LNCaP clone FGC (cell line): ENCODE measurements around the gene NT5DC3.

Source experiments
- DNase-seq: peaks from one replicate; pipeline ENCODE4 v3.0.0-alpha.2; 2011; ENCODE audit warnings: low read depth
- H3K4me3 ChIP-seq: 2 replicates; pipeline ENCODE4 v1.5.1; 2011; ENCODE audit warnings: mild to moderate bottlenecking, low read depth, low read length, control low read depth
- CTCF ChIP-seq: IDR thresholded peaks from 2 replicates; pipeline ENCODE4 v1.5.1; 2012; ENCODE audit warnings: mild to moderate bottlenecking; ENCODE audit not compliant: control insufficient read depth, insufficient read depth; ENCODE audit errors: extremely low read depth

NT5DC3 gene

GRCh38 chr12:103756443-103756842 lies 84.6 kb downstream of the NT5DC3 start:
- DNase-seq: no peak
- TF ChIP-seq CTCF: no peak
- no peak overlapping the region for H3K4me3 ChIP-seq

- DNase-seq: no peak
- no peak overlapping the region for H3K4me3 ChIP-seq
- no peak for TF ChIP-seq CTCF
Measured at GRCh38 chr12:103755425-103755824, 85.6 kb downstream of the NT5DC3 start.

GRCh38 chr12:103751600-103751999 lies 89.4 kb downstream of the NT5DC3 start:
- DNase-seq: no peak
- TF ChIP-seq CTCF: no peak
- no peak overlapping the region for H3K4me3 ChIP-seq

- no peak for TF ChIP-seq CTCF
- H3K4me3 ChIP-seq: no peak overlapping the region
- no peak for DNase-seq
Measured at GRCh38 chr12:103751171-103751570, 89.9 kb downstream of the NT5DC3 start.

- no peak for TF ChIP-seq CTCF
- DNase-seq: no peak
- H3K4me3 ChIP-seq: no peak overlapping the region
Measured at GRCh38 chr12:103748875-103749274, 92.2 kb downstream of the NT5DC3 start.

GRCh38 chr12:103748002-103748401 lies 93.0 kb downstream of the NT5DC3 start:
- no peak for DNase-seq
- H3K4me3 ChIP-seq: no peak overlapping the region
- TF ChIP-seq CTCF: no peak

GRCh38 chr12:103745962-103746361 lies 95.1 kb downstream of the NT5DC3 start:
- DNase-seq: no peak
- H3K4me3 ChIP-seq: no peak overlapping the region
- no peak for TF ChIP-seq CTCF
